HG03457 (cell line): ENCODE results near the gene SYT1.

Experiments
- ATAC-seq: cut with Tn5 transposase; IDR thresholded peaks from one replicate; pipeline ENCODE4 v1.9.1; 2021; ENCODE audit warnings: moderate number of reproducible peaks; ENCODE audit not compliant: unreplicated experiment

The SYT1 gene

DNA sequence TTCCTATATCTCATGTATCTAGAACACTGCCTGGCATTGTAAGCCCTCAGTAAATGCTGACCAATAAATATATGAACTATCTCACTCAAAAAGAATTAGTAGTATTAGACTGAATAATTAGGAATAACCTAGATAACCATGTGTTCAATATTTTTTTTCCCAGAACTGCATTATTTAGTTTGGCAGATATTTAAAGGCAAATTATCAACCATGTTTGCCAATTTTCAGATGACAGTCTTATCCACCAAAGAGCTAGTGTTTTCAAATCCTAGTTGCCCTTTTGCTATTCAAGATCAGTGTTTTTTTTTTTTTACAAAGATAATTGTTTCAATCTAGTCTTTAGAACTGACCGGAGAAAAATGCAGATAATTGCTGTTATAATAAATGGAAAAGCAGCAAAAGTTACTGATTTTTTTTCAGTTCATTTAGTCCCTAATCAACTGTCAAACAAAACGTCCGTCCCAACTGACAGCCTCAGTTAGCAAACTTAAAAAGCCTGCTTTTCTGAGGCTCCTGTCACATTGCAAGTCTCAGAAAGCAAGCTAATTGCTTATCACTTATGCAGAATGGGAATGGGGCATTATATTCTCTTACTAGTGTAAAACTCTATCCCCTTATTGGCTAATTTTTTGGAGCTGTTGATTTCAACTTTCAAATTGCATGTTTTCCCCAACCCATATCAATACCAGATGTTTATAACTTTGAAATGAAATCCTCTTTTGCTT is 623.0 kb downstream of the SYT1 start:
- ATAC-seq = no peak
